Measurements from ENCODE around the gene FAM110D. TPM values are rescaled to one million over a fixed set of nuclear protein-coding genes. Genes with fewer than 3 reads are reported as not detected.

The FAM110D gene
- total RNA-seq: not detected in 2 replicates
- long read RNA-seq: 0 reads

- no peaks in the 10 kb centered on the region for H3K9me3 Mint-ChIP-seq (ENCODE audit: unreplicated experiment)
- no peak for TF ChIP-seq CTCF (IDR thresholded peaks at IDR 0.05)
- H3K4me1 Mint-ChIP-seq (ENCODE audit: unreplicated experiment): peaks cover 15% of the 10 kb centered on the region
- no peak for DNase-seq (ENCODE audit: extremely low spot score, unreplicated experiment)
- no peak within 1 kb of the TSS for H3K27ac Mint-ChIP-seq (ENCODE audit: unreplicated experiment)
- no peak within 1 kb of the TSS for H3K4me3 Mint-ChIP-seq (ENCODE audit: unreplicated experiment)
- H3K27me3 Mint-ChIP-seq (ENCODE audit: unreplicated experiment): peaks cover 19% of the 10 kb centered on the region
- no peaks in the 10 kb centered on the region for H3K36me3 Mint-ChIP-seq (ENCODE audit: unreplicated experiment)
Measured at GRCh38 chr1:26158908-26159742, at the start of gene FAM110D. Gene FAM110D (plus strand): TSS chr1:26159079. CDS start chr1:26161292, 2,213 bp downstream.

GRCh38 chr1:26109229-26110164, 49.4 kb upstream of the FAM110D start:
- H3K4me1 Mint-ChIP-seq (ENCODE audit: unreplicated experiment): peaks cover 20% of the 10 kb centered on the region
- DNase-seq (ENCODE audit: extremely low spot score, unreplicated experiment): peak; percentile 30
- H3K9me3 Mint-ChIP-seq (ENCODE audit: unreplicated experiment): no peaks in the 10 kb centered on the region
- H3K27ac Mint-ChIP-seq (ENCODE audit: unreplicated experiment): no peak overlapping the region
- no peaks in the 10 kb centered on the region for H3K27me3 Mint-ChIP-seq (ENCODE audit: unreplicated experiment)
- no peak for TF ChIP-seq CTCF (IDR thresholded peaks at IDR 0.05)
- H3K36me3 Mint-ChIP-seq (ENCODE audit: unreplicated experiment): peaks cover 1% of the 10 kb centered on the region
- H3K4me3 Mint-ChIP-seq (ENCODE audit: unreplicated experiment): peak overlapping the region; percentile 78

- Mint-ChIP-seq H3K27ac (ENCODE audit: unreplicated experiment) (peak overlapping the region; percentile 72), H3K27me3 (ENCODE audit: unreplicated experiment) (no peaks in the 10 kb centered on the region), H3K36me3 (ENCODE audit: unreplicated experiment) (peaks cover 4% of the 10 kb centered on the region), H3K9me3 (ENCODE audit: unreplicated experiment) (no peaks in the 10 kb centered on the region), H3K4me1 (ENCODE audit: unreplicated experiment) (peaks cover 20% of the 10 kb centered on the region), H3K4me3 (ENCODE audit: unreplicated experiment) (peak overlapping the region; percentile 78)
- TF ChIP-seq CTCF (IDR thresholded peaks at IDR 0.05): no peak
- peak; percentile 92 for DNase-seq (ENCODE audit: extremely low spot score, unreplicated experiment)
Measured at GRCh38 chr1:26110731-26111529, 47.9 kb upstream of the FAM110D start.

- H3K9me3 Mint-ChIP-seq (ENCODE audit: unreplicated experiment): no peaks in the 10 kb centered on the region
- peaks cover 20% of the 10 kb centered on the region for H3K4me1 Mint-ChIP-seq (ENCODE audit: unreplicated experiment)
- peak within 1 kb of the TSS; percentile 89 for H3K4me3 Mint-ChIP-seq (ENCODE audit: unreplicated experiment)
- peaks cover 4% of the 10 kb centered on the region for H3K36me3 Mint-ChIP-seq (ENCODE audit: unreplicated experiment)
- DNase-seq (ENCODE audit: extremely low spot score, unreplicated experiment): peak; percentile 98
- H3K27me3 Mint-ChIP-seq (ENCODE audit: unreplicated experiment): no peaks in the 10 kb centered on the region
- no peak for TF ChIP-seq CTCF (IDR thresholded peaks at IDR 0.05)
- H3K27ac Mint-ChIP-seq (ENCODE audit: unreplicated experiment): peak within 1 kb of the TSS; percentile 86
Measured at GRCh38 chr1:26111530-26112406, 47.1 kb upstream of the FAM110D start, which contains the start of gene PDIK1L. Gene PDIK1L (plus strand): TSS chr1:26111824. CDS start chr1:26114309, 2,485 bp downstream.

All from osteocyte (in vitro differentiated cells).